GF-D8 (cell line): ENCODE measurements around the gene CCDC157.
"Not testable (repeated sequence)": the region's sequence is repeated elsewhere in the genome, so short reads cannot be mapped to it uniquely, and the experiment has no call there.

Experiments used
- DNase-seq: peaks from one replicate; lab custom pipeline; 2025; lab: John Stamatoyannopoulos, UW

The CCDC157 gene

GRCh38 chr22:30392661-30393321, 36.0 kb downstream of the CCDC157 start:
- DNase-seq: no peak

DNA sequence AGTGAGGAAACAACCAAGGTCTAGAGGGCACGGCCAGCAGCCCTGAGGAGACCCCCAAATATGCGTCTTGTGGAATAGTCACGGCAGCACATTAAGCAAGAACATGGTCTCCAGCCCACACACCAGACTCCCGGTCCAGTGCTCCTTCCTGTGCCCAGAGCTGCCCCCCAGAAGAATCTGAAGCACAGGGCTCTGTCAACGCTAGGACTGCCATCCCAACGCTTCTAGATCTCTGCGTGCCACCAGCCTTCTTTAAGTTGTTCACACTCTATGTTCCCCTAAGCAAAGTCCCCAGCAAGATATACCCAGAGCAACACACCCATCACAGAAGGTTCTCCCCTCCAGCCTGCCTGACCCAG, 36.5 kb downstream of the CCDC157 start:
- no peak for DNase-seq

DNA sequence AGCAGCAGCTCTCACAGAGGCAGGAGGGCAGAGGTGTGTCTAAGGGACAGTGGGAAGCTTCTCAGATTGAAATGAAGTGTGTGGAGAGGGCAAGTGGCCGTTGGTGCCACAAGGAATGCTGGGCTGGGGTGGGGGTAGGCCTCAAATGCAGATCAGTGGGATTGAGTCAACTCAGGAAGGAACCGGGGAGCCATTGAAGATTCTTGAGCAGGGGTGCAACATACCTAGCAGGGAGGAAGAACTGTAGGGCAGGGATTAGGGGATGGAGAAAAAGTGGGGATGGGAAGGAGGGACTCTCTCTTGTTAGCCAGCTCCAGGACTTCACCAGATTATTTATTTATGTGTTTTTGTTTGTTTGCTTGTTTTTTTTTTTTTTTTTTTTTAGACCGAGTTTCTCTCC, 37.1 kb downstream of the CCDC157 start:
- DNase-seq: no peak

DNA sequence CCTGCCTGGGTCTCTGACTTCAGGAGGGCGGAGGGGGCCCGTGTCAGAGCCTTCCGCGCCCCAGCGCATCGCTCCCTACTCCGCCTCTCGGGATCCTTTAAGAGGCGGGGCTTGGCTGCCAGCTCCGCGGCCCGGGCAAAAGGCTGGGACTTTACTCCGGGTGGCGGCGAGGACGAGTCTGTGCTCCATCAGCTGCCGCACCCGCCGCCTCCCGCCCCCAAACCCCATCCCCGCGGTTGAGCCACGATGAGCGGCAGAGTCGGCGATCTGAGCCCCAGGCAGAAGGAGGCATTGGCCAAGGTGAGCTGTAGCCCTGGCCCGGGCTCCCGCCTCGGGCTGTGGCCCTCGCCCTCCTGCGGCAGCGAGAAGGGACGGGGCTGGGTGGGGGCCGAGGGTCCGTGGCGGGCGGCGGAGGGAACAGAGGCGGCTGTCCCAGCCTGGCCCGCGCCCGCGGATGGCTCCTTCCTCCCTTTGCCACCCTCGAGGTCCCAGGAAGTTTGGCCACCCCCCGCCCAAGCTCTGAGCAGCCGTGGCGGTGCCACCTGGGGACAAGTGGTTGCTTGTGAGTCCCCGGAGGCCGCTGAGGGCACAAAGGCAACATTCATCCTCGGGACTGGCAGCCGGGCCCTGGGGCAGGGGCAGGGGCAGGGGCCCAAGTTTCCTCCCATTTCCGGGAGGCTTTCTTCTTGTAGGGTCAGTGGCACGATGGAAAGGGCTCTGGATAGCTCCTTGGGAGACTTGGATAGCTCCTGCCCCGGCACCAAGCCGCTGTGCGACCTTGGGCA, 40.3 kb downstream of the CCDC157 start, which contains the start of gene SEC14L2:
TSS of gene SEC14L2 (plus strand) at position 148 of the 785 bp plus-strand sequence. CDS start at position 247, 99 bp downstream.
- DNase-seq: no peak

DNA sequence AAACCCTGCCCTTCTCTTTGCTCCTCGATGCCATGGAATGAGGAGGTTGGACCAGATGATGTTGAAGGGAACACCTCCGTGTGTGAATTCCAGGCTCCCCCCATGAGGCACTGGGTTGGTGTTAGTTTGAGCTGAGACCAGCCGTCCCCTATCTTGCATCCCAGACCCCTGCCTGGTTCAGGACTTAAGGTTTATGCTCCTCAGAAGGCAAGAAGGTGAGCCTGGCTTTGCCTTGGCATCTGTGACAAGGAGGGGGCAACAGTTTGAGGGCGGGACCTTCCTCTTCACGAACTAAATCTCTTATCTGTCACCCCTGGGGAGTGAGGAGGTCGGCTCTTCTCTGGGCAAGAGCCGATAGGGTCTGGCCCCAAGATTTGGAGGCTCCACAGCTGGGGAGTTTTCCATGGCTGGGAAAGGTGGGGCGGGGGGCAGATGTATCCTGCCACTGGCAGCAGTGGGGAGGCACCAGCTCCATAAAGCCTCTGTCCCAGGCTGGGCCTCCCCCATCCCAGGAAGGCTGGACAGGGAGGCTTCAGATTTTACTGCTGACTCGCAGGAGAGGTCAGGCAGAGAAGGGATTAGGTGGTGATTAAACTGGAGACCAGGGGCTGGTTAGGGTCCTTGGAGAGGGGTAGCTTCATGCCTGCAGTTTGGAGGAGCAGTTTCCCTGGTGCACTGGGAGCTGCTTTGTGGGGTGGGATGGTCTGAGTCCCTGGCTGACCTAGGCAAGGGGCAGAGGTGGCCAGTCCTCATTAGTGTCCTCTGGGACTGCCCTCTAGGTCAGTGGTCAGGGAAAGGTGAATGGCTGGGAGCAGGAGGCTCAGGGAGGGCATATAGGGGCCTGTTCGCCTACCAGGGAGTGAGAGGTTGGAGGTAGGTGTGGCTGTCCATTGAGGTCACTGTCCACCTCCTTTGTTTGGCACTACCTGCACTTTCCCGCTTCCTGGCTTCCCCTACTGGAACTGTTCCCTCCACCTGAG, 41.1 kb downstream of the CCDC157 start:
- no peak for DNase-seq

DNA sequence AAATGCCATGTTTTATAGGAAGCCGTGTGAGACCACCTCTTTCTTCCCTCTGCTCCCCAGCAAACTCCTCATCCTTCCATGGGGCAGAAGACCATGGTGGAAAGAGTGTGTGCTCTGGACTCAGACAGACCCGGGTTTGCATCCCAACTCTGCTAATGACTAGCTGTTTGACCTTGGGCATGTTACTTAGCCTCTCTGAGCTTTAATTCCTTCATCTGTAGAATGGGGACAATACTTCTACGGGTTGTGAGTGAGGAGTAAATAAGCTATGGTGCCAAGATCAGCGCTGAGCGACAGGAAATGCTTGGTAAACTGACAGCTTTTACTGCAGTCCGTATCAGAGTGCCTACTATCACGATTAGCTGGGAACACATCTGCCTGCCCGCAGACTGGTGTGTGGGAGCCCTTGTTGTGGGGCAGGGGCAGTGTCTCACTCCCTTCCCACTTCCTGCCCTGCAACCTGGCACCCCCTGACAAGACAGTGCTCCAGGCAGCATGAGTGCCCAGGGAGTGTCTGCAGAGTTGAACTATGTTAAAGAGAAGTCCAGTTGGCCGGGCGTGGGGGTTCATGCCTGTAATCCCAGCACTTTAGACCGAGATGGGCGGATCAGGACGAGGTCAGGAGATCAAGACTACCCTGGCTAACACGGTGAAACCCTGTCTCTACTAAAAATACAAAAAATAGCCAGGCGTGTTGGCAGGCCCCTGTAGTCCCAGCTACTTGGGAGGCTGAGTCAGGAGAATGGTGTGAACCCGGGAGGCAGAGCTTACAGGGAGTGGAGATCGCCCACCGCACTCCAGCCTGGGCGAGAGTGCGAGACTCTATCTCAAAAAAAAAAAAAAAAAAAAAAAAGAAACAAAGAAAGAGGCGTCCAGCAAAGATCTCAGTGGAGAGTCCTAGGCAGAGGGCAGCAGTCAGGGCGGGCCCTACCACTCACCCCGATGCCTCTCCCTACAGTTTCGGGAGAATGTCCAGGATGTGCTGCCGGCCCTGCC, 42.2 kb downstream of the CCDC157 start:
- DNase-seq: no peak

- DNase-seq: no peak
Observed at GRCh38 chr22:30399718-30400117, 42.9 kb downstream of the CCDC157 start.

- DNase-seq: no peak
Observed at GRCh38 chr22:30400159-30400558, 43.4 kb downstream of the CCDC157 start.

DNA sequence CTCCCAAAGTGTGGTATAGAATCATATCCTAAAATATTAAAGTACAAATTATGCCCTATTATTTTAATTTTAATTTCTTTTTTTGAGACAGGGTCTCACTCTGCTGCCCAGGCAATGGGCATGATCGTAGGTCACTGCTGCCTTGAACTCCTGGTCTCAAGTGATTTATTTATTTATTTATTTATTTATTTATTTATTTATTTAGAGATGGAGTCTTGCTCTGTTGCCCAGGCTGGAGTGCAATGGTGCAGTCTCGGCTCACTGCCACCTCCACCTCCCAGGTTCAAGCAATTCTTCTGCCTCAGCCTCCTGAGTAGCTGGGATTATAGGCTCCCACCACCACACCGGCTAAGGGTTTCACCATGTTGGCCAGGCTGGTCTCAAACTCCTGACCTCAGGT, 44.2 kb downstream of the CCDC157 start:
- not testable (repeated sequence) for DNase-seq

GRCh38 chr22:30402028-30402765, 45.4 kb downstream of the CCDC157 start:
- DNase-seq: no peak

DNA sequence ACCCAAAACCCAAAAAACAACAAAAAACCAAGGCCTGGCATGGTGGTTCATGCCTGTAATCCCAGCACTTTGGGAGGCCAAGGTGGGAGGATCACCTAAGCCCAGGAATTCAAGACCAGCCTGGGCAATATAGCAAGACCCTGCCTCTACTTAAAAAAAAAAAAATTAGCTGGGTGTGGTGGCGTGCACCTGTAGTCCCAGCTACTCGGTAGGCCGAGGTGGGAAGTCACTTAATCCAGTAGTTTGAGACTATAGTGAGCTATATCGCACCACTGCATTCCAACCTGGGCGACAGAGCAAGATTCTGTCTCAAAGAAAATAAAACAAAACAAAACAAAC, 45.9 kb downstream of the CCDC157 start:
- DNase-seq: not testable (repeated sequence)

- DNase-seq: no peak
Observed at GRCh38 chr22:30404307-30404706, 47.5 kb downstream of the CCDC157 start.

- no peak for DNase-seq
Observed at GRCh38 chr22:30405731-30406130, 48.9 kb downstream of the CCDC157 start.

DNA sequence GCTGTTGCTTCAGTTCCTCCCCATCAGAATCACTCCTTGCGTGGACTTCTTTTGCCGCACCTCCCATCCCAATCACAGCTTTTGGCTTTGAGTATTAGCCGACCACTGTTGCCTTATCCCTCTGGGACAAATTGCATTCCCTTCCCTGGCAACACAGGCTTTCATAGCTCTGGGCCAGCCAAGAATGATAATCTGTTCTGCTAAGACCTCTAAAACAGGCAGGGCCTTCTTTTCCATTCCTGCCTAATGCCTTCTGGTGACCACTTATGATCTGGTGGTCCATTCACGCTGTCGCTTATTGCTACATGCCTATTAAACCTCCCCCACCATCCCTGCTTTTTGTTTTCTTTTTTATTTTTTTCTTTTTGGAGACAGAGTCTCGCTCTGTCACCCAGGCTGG, 49.6 kb downstream of the CCDC157 start:
- DNase-seq: no peak

GRCh38 chr22:30408388-30409102, 51.7 kb downstream of the CCDC157 start:
- DNase-seq: no peak

DNA sequence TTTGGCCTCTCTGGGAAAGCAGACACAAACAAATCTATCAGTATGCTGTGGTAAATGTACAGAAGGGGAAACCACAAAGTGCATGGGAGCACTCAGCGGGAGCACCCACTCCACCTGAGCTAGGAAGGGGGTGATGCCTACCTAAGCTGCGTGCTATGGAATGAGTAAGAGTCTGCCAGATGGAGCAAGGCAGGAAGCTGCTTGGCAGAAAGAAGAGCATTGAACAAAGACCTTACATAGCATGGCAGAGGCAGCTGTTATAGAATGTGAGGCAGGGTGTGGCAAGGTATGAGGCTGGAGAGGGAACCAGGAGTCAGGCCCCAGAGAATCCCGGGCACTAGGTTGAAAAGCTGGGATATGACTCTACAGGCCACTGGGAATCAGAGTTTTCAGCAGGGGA, 55.0 kb downstream of the CCDC157 start:
- DNase-seq: no peak

GRCh38 chr22:30413001-30413400, 56.2 kb downstream of the CCDC157 start:
- no peak for DNase-seq

DNA sequence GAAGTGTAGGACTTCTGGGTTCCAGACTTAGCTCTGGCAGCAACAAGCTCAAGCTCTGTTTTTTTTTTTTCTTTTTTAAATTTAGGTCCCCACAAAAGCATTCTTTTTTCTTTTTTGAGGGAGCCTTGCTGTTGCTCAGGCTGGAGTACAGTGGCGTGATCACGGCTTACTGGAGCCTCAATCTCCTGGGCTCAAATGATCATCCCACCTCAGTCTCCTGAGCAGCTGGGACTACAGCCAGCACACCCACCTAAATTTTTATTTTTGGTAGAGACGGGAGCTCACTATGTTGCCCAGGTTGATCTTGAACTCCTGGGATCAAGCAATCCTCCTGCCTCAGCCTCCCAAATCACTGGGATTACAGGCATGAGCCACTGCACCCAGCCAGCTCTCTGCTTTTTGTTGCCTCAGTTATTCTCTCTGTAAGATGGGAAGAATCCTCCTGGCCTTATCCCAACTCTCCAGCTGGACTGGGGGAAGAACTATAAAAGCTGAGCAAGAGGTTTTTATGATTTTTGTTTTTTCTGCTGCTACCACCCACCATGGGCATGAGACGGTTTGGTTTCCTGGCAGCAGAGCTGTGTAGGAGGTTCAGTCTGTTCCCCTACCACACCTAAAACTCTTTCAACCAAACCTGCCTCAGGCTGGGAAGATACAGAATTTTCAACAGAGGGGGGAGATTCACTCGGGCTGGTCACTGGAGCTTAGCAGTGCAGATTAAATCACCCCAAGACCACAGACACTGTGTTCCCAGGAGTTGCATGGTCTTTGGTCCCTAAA, 57.1 kb downstream of the CCDC157 start:
- DNase-seq: no peak

DNA sequence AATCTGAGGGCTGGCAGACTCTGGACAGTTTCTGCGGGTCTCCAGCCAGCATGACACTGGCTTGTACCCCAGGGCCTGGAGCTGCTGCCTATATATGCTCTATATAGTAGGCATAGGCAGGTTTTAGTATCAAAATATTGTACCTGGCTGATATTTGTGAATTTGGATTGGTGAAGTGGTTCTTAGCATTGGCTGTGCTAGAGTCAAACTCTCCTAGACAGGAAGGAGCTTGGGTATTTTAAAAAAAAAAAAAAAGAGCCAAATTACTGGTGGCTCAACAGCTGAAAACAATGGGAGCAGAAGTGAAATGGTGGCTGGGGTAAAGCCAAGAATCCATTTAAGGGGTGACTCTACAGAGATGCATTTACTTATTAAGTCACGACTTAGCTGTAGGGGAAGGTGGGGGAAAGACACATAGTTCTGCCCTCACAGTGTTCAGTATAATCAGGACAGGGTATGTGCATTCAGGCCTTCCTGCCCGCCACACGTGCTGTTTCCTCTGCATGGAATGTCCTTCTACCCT, 57.8 kb downstream of the CCDC157 start:
- DNase-seq: no peak
